Upper lobe of left lung (tissue), 6 donors: ENCODE data around the gene SLC9A4. TPM values are rescaled to one million over a fixed set of nuclear protein-coding genes. Genes with fewer than 3 reads are reported as not detected.
A peak's percentile ranks its signal among the peaks of the same experiment; 100 is the strongest.

Experiments used
- ATAC-seq, 2 donors: fragments of 200-7000 bp; cut with Tn5 transposase; one replicate each; pipeline ENCODE4 v1.9.1; 2022; ENCODE audit warnings: mild to moderate bottlenecking in 2 of 2, moderate library complexity in 2 of 2; ENCODE audit not compliant: low FRiP score in 2 of 2
- DNase-seq, 2 donors: peaks; one replicate each; pipeline ENCODE4 v3.0.0-alpha.2; 2019 to 2020
- H3K27ac ChIP-seq, 4 donors: fragments of 200-600 bp; sonication (generic); one replicate each; pipeline ENCODE4 v1.5.1; 2016 to 2019
- H3K27me3 ChIP-seq, 4 donors: fragments of 200-600 bp; sonication (generic); one replicate each; pipeline ENCODE4 v1.5.1; 2017 to 2019
- H3K36me3 ChIP-seq, 4 donors: fragments of 200-600 bp; sonication (generic); one replicate each; pipeline ENCODE4 v1.5.1; 2016 to 2019
- H3K4me1 ChIP-seq, 4 donors: fragments of 200-600 bp; sonication (generic); one replicate each; pipeline ENCODE4 v1.5.1; 2018 to 2019
- H3K4me3 ChIP-seq, 4 donors: fragments of 200-600 bp; sonication (generic); one replicate each; pipeline ENCODE4 v1.5.1; 2017 to 2019; ENCODE audit warnings: mild to moderate bottlenecking in 2 of 4, moderate library complexity in 1 of 4
- H3K9me3 ChIP-seq, 4 donors: fragments of 200-600 bp; sonication (generic); one replicate each; pipeline ENCODE4 v1.5.1; 2018 to 2019
- EP300 ChIP-seq, 4 donors: sonication (generic); formaldehyde crosslinking; IDR thresholded peaks; one replicate each; pipeline ENCODE4 v1.5.1; 2017; ENCODE audit warnings: antibody characterized with exemption in 4 of 4, control low read depth in 2 of 4
- POLR2A ChIP-seq, 4 donors: fragments of 450-650 bp; IDR thresholded peaks; one replicate each; pipeline ENCODE4 v1.5.1; 2016 to 2017; ENCODE audit warnings: antibody characterized with exemption in 4 of 4, mild to moderate bottlenecking in 2 of 4
- POLR2AphosphoS5 ChIP-seq, 2 donors: sonication (generic); formaldehyde crosslinking; IDR thresholded peaks; one replicate each; pipeline ENCODE4 v1.5.1; 2017; ENCODE audit warnings: antibody characterized with exemption in 2 of 2
- WGBS, 2 donors: methylation state at CpG; one replicate each; pipeline ENCODE4 v1.1.5; 2017 to 2018; 5-methylcytosine and 5-hydroxymethylcytosine counted together
- small RNA-seq, 4 donors: library from RNA; depleted of rRNA; stranded (forward); fragments of <200 nt; gene quantifications; one replicate each; pipeline ENCODE3, GENCODE V24; 2016
- total RNA-seq, 6 donors: library from RNA; depleted of rRNA in 4 of 6; stranded (reverse); fragments of >200 nt in 4 of 6; gene quantifications; one replicate each; pipeline versions ENCODE4 v1.1.0 to v1.2.1, GENCODE V29; 2016 to 2021
- TF ChIP-seq, protein P1 (sequence below), 6 experiments: fragments of 450-650 bp in 4 of 6; fragments of 200-600 bp in 2 of 6; sonication (generic) in 2 of 6; IDR thresholded peaks; one replicate each; pipeline ENCODE4 v1.5.1; 2016 to 2019; ENCODE audit warnings: antibody characterized with exemption in 6 of 6
- donor health status: DM: no; HTN: no; CAD: no; lungs with moderate emphysema.
- donor health status: DM: no; HTN: yes; CAD: no; lungs with severe emphysema.

The SLC9A4 gene
- total RNA-seq, 6 donors from 2014 or later = not detected

DNA sequence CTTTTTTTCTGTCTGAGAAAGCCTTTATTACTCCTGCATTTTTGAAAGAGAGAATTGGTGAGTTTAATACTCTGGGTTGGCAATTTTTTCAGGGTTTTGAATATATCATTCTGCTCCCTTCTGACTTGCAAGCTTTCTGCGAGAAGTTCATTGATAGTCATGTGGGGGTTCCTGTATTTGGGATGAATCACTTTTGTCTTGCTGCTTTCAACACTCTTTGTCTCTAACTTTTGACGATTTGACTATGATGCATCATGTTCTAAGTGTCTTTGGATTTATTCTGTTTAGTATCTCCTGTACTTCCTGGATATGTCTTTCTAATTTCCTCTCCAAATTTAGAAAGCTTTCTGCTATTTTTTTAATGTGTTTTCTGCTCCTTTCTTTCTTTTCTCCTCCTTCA lies 105.3 kb downstream of the SLC9A4 start:
- no peaks in the 10 kb centered on the region for H3K36me3 ChIP-seq
- H3K4me1 ChIP-seq = no peaks in the 10 kb centered on the region
- TF ChIP-seq POLR2AphosphoS5 (IDR thresholded peaks at IDR 0.05) = no peak
- TF ChIP-seq, protein P1, sequence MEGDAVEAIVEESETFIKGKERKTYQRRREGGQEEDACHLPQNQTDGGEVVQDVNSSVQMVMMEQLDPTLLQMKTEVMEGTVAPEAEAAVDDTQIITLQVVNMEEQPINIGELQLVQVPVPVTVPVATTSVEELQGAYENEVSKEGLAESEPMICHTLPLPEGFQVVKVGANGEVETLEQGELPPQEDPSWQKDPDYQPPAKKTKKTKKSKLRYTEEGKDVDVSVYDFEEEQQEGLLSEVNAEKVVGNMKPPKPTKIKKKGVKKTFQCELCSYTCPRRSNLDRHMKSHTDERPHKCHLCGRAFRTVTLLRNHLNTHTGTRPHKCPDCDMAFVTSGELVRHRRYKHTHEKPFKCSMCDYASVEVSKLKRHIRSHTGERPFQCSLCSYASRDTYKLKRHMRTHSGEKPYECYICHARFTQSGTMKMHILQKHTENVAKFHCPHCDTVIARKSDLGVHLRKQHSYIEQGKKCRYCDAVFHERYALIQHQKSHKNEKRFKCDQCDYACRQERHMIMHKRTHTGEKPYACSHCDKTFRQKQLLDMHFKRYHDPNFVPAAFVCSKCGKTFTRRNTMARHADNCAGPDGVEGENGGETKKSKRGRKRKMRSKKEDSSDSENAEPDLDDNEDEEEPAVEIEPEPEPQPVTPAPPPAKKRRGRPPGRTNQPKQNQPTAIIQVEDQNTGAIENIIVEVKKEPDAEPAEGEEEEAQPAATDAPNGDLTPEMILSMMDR (IDR thresholded peaks at IDR 0.05) = no peak
- TF ChIP-seq POLR2A (IDR thresholded peaks at IDR 0.05) = no peak
- no peak for TF ChIP-seq EP300 (IDR thresholded peaks at IDR 0.05)
- H3K4me3 ChIP-seq = no peak overlapping the region
- H3K27me3 ChIP-seq = no peaks in the 10 kb centered on the region
- H3K27ac ChIP-seq = no peak overlapping the region
- no peaks in the 10 kb centered on the region for H3K9me3 ChIP-seq
- no peak for ATAC-seq
- 86 to 92% methylated on average over 2 of the region's 2 CpGs for WGBS, 2 donors
- no peak for DNase-seq

DNA sequence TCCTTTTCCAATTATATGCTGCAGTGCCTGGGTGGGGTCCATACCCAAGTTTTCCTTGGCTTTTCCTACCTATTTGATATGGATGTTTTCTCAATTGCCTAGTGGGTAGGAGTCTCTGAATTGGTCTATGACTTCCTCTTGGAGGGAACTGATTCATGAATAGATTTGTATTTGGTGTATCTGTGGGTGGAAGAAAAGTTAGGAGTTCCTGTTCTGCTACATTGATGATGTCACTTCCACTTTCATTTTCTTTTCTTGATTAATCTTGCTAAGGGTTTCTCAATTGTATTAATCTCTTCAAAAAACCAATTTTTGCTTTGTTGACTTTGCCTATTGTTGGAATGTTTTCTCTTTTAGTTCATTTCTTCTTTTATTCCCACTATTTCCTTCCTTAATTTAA lies 108.9 kb downstream of the SLC9A4 start:
- no peaks in the 10 kb centered on the region for H3K9me3 ChIP-seq
- ATAC-seq = peak in 1 of 2 donors; percentile 49

DNA sequence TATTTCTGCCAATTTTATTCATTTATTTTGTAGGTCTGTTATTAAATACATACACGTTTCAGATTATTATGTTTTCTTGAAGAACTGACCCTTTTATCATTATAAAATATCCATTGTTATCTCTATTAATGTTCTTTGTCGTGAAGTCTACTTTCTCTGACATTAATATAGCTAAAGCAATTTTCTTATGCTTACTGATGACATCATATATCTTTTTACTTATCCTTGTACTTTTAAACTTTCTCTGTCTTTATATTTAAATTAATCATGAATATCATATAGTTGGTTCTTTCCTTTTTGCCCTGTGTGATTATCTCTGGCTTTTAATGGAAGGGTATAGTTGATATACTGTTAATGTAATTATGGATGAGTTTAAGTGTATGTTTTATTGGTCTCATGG lies 109.8 kb downstream of the SLC9A4 start:
- DNase-seq = no peak
- H3K27ac ChIP-seq = no peak overlapping the region
- TF ChIP-seq POLR2AphosphoS5 (IDR thresholded peaks at IDR 0.05) = no peak
- TF ChIP-seq EP300 (IDR thresholded peaks at IDR 0.05) = no peak
- no peak for TF ChIP-seq POLR2A (IDR thresholded peaks at IDR 0.05)
- TF ChIP-seq, protein P1 (IDR thresholded peaks at IDR 0.05) = no peak
- H3K4me1 ChIP-seq = peaks cover 0 to 6% (median 0%) of the 10 kb centered on the region in 4 donors
- WGBS, 2 donors = 78 to 81% methylated on average over 2 of the region's 2 CpGs
- H3K36me3 ChIP-seq = no peaks in the 10 kb centered on the region
- H3K27me3 ChIP-seq = no peaks in the 10 kb centered on the region
- no peak for ATAC-seq
- H3K4me3 ChIP-seq = no peak overlapping the region
- no peaks in the 10 kb centered on the region for H3K9me3 ChIP-seq

More for the DNA sequence above, 108.9 kb downstream of the SLC9A4 start:
- no peak for DNase-seq
- H3K36me3 ChIP-seq = no peaks in the 10 kb centered on the region
- H3K27me3 ChIP-seq = no peaks in the 10 kb centered on the region
- H3K4me1 ChIP-seq = peaks cover 0 to 6% (median 0%) of the 10 kb centered on the region in 4 donors
- no peak overlapping the region for H3K4me3 ChIP-seq
- no peak for TF ChIP-seq POLR2AphosphoS5 (IDR thresholded peaks at IDR 0.05)
- no peak for TF ChIP-seq EP300 (IDR thresholded peaks at IDR 0.05)
- no peak for TF ChIP-seq POLR2A (IDR thresholded peaks at IDR 0.05)
- TF ChIP-seq, protein P1 (IDR thresholded peaks at IDR 0.05) = no peak
- no peak overlapping the region for H3K27ac ChIP-seq

Small RNAs within 50 kb of the gene (small RNA-seq; reads per million reads assigned to genes)
- 0 to 0.33 (median 0.16) reads per million in 4 donors for gene MIR4772

Other genes starting within 250 kb of the SLC9A4 start
- gene IL1RL1, start 161.7 kb upstream of the SLC9A4 start, total RNA-seq = 100 to 1,000 TPM in 1 of 6 donors, 10 to 100 TPM in 5; 26.2 to 203 (median 53.1) TPM
- 10 to 100 TPM in 5 of 6 donors, 1 to 10 TPM in 1; 9.4 to 46.9 (median 34.8) TPM for gene IL18R1, start 117.4 kb upstream of the SLC9A4 start, total RNA-seq
- 10 to 100 TPM in 3 of 6 donors, 1 to 10 TPM in 3; 8.0 to 16.3 (median 10.9) TPM for gene IL18RAP, start 50.1 kb upstream of the SLC9A4 start, total RNA-seq
- gene SLC9A2, start 146.3 kb downstream of the SLC9A4 start, total RNA-seq = 1 to 10 TPM in 1 of 6 donors, under 1 TPM in 3, not detected in 2; 0.30 to 1.1 (median 0.38) TPM